GM19099 (cell line): Measurements from ENCODE around the gene CENPV.

Source experiments
- POLR2A ChIP-seq: IDR thresholded peaks from 3 replicates; pipeline ENCODE4 v1.6.1; 2011; ENCODE audit warnings: low read depth; ENCODE audit not compliant: insufficient read length; ENCODE audit errors: extremely low read depth

CENPV gene

GRCh38 chr17:16329519-16330271, 23.6 kb downstream of the CENPV start:
- no peak for TF ChIP-seq POLR2A

GRCh38 chr17:16328997-16329396, 24.3 kb downstream of the CENPV start:
- TF ChIP-seq POLR2A: no peak

GRCh38 chr17:16327018-16327417, 26.3 kb downstream of the CENPV start:
- no peak for TF ChIP-seq POLR2A

GRCh38 chr17:16325964-16326363, 27.3 kb downstream of the CENPV start:
- TF ChIP-seq POLR2A: no peak

GRCh38 chr17:16322636-16323035, 30.6 kb downstream of the CENPV start:
- no peak for TF ChIP-seq POLR2A

- TF ChIP-seq POLR2A: no peak
Measured at GRCh38 chr17:16319969-16320368, 33.3 kb downstream of the CENPV start.

GRCh38 chr17:16314859-16315258, 38.4 kb downstream of the CENPV start:
- no peak for TF ChIP-seq POLR2A

- no peak for TF ChIP-seq POLR2A
Measured at GRCh38 chr17:16314189-16314588, 39.1 kb downstream of the CENPV start.

GRCh38 chr17:16313139-16314090, 39.9 kb downstream of the CENPV start:
- TF ChIP-seq POLR2A: no peak

- no peak for TF ChIP-seq POLR2A
Measured at GRCh38 chr17:16306211-16306610, 47.1 kb downstream of the CENPV start.

GRCh38 chr17:16304830-16305229, 48.4 kb downstream of the CENPV start:
- no peak for TF ChIP-seq POLR2A

- TF ChIP-seq POLR2A: no peak
Measured at GRCh38 chr17:16302856-16303255, 50.4 kb downstream of the CENPV start.

GRCh38 chr17:16301963-16302855, 51.1 kb downstream of the CENPV start:
- no peak for TF ChIP-seq POLR2A

- no peak for TF ChIP-seq POLR2A
Measured at GRCh38 chr17:16300554-16300953, 52.7 kb downstream of the CENPV start.

GRCh38 chr17:16298140-16298662, 55.1 kb downstream of the CENPV start:
- no peak for TF ChIP-seq POLR2A
